PC-3 (cell line): ENCODE results near the gene LILRB3.
"Not testable (repeated sequence)": the region's sequence is repeated elsewhere in the genome, so short reads cannot be mapped to it uniquely, and the experiment has no call there.

Experiments
- CTCF ChIP-seq: fragments of 300-600 bp; sonication (generic); conservative IDR thresholded peaks from 2 replicates; pipeline ENCODE4 v1.5.1; 2017; ENCODE audit warnings: antibody characterized with exemption, low read depth, mild to moderate bottlenecking, low read length
- EZH2 ChIP-seq: fragments of 300-600 bp; sonication (generic); IDR thresholded peaks from one replicate; pipeline ENCODE4 v1.6.1; 2017; ENCODE audit warnings: antibody characterized with exemption, mild to moderate bottlenecking, low read length; ENCODE audit not compliant: unreplicated experiment
- EZH2phosphoT487 ChIP-seq: fragments of 300-600 bp; sonication (generic); IDR thresholded peaks from 2 replicates; pipeline ENCODE4 v1.6.1; 2018; ENCODE audit warnings: mild to moderate bottlenecking, antibody characterized with exemption, low read length, borderline replicate concordance

DNA sequence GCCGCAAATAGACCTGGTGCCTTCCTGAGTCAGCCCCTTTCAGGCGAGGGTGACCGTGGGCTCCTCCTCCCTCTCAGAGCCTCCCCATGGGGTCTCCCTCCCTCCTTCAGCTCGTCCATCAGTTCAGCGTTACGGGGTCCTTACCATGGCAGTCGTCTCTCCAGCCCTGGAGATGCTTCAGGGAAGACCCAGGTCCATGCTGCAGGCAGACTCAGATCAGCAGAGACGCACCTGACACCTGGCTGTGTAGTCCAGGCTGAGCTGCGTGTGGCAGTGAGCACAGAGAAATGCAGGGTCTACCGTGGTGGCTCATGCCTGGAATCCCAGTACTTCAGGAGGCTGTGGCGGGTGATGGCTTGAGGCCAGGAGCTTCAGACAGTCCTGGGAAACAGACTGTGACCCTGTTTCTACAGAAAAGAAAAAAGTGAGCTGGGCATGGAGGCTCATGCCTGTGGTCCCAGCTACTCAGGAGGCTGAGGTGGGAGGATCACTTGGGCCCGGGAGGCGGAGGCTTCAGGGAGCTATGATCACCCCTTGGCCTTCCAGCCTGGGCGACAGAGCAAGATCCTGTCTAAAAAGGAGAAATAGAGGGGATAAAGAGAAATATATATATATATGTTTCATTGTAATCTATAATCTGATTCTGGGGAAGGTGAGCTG lies 600 bp upstream of the LILRB3 start:
- TF ChIP-seq CTCF, EZH2phosphoT487, EZH2: not testable (repeated sequence)
